GM23248 (cell line): Measurements from ENCODE around the gene KRT36.

Experiments used
- EZH2 ChIP-seq: fragments of 200-600 bp; sonication (generic); IDR thresholded peaks from 2 replicates; pipeline ENCODE4 v1.6.1; 2018; ENCODE audit warnings: antibody characterized with exemption, mild to moderate bottlenecking; ENCODE audit not compliant: insufficient read depth, poor library complexity, severe bottlenecking
- EZH2phosphoT487 ChIP-seq: fragments of 200-600 bp; sonication (generic); IDR thresholded peaks from 2 replicates; pipeline ENCODE4 v1.6.1; 2018; ENCODE audit warnings: antibody characterized with exemption, moderate library complexity, mild to moderate bottlenecking, low read depth; ENCODE audit not compliant: insufficient read depth

GRCh38 chr17:41530062-41531048 lies 40.6 kb upstream of the KRT36 start:
- no peak for TF ChIP-seq EZH2
- no peak for TF ChIP-seq EZH2phosphoT487
